GM12864 (cell line): ENCODE measurements around the gene TMEM167A.

Experiments
- DNase-seq: peaks from one replicate; pipeline ENCODE4 v3.0.0-alpha.2; 2011; ENCODE audit warnings: low read depth
- H3K4me3 ChIP-seq: 2 replicates; pipeline ENCODE4 v1.5.1; 2011; ENCODE audit warnings: mild to moderate bottlenecking, low read depth, low read length, control low read depth
- TF ChIP-seq, protein P1 (sequence below): IDR thresholded peaks from 2 replicates; pipeline ENCODE4 v1.5.1; 2011; ENCODE audit warnings: low read depth, mild to moderate bottlenecking, moderate library complexity, low read length, control low read depth, inconsistent platforms; ENCODE audit errors: missing control alignments

TMEM167A gene

DNA sequence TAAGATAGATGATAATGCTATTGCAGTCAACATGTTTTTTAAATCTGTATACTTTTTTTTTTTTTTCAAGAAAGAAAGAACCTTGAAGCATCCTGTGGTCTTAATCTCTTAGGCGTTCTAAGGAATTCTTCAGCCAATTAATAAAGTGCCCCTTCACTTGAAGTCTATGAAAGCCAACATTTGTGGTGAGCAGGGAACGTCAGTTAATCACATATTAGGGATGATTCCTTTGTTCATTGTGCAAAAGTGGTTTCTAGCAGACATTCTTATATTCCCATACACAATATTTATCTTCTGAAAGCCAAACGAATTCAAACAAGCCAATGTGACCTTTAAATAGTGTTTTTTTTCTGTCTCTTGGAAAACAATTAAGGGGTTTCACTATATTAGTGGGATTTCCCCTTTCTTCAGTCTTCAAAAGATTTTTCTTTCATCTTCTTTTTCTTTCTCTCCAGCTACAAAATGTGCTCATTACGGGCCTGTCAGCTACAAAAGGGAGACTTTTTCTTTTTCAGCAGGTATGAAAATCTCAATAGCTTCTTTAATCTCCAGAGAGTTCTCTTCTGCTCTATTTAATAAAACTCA is 40.1 kb downstream of the TMEM167A start:
- TF ChIP-seq, protein P1, sequence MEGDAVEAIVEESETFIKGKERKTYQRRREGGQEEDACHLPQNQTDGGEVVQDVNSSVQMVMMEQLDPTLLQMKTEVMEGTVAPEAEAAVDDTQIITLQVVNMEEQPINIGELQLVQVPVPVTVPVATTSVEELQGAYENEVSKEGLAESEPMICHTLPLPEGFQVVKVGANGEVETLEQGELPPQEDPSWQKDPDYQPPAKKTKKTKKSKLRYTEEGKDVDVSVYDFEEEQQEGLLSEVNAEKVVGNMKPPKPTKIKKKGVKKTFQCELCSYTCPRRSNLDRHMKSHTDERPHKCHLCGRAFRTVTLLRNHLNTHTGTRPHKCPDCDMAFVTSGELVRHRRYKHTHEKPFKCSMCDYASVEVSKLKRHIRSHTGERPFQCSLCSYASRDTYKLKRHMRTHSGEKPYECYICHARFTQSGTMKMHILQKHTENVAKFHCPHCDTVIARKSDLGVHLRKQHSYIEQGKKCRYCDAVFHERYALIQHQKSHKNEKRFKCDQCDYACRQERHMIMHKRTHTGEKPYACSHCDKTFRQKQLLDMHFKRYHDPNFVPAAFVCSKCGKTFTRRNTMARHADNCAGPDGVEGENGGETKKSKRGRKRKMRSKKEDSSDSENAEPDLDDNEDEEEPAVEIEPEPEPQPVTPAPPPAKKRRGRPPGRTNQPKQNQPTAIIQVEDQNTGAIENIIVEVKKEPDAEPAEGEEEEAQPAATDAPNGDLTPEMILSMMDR, result no peak
- H3K4me3 ChIP-seq, result no peak overlapping the region
- no peak for DNase-seq

GRCh38 chr5:83035373-83036100 is 41.7 kb downstream of the TMEM167A start:
- no peak overlapping the region for H3K4me3 ChIP-seq
- DNase-seq, result no peak
- TF ChIP-seq, protein P1, result no peak

DNA sequence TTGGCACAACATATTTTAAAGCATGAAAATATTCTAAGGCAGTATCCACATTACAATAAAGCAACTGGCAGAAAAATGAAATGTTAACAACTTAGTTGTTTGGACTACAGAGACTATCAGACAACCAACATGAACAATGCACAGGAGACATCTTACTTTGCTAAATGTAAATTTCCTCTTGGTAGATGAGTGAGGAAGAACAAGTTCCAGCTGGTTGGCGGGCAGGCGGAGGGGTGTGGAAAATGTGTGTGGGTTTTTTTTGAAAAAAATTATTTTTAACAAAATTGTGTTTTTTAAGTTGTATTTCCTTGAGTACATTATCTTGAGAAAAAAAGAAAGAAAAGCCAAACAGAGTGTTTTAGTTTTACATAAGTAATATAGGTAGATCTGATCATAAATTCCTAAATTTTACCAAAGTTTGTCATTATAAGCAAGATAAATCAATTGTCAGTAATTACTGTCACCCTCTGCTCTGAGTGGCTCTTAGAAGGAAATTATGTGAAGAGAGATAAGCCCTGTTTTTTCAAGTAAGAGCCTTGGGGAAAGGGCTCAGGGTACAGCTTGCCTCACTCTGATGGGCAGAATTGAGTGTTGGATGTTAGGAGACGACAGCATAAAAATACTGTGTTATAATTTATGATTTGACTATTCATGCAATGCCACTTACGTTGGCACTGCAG is 42.5 kb downstream of the TMEM167A start:
- no peak for DNase-seq
- no peak overlapping the region for H3K4me3 ChIP-seq
- TF ChIP-seq, protein P1, result no peak

DNA sequence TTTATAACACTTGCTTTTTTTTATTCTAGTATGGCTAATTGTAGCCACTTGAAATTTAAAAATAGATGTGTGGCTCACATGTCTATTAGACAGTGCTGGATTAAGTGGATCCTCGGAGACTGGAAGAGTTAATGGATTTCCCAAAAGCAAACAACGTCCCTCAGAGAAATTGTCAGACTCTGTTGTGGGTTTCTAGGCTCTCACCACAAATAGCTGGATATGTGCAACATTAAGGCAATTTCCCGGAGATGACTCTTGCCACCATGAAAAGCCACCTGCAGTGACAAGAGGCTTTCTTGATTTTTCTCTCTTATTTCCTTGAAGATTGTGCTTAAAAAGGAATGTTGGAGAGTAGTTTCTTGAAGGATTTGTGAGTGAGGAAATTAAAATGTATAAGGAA is 43.2 kb downstream of the TMEM167A start:
- no peak for DNase-seq
- TF ChIP-seq, protein P1, result no peak
- H3K4me3 ChIP-seq, result no peak overlapping the region

DNA sequence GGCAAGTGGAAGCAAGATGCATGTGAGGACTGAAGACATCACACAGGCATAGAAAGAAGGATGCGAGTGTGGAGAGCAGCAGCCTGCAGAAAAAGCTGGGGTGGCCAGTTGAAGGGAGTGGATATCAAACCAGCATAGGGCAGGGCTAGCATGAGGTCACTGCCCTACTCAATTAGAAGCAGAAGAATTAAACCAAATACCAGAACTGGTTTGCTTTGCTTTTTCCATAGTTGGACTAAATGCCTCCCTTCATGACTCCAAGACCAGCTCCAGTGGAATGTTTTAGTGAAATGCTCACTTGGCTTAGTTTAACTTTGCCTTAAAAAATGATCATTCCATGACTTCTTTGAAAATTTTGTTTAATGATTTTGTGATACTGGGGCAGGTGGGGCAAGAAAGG is 45.8 kb downstream of the TMEM167A start:
- TF ChIP-seq, protein P1, result no peak
- no peak for DNase-seq
- no peak overlapping the region for H3K4me3 ChIP-seq

GRCh38 chr5:83029912-83030311 is 47.3 kb downstream of the TMEM167A start:
- TF ChIP-seq, protein P1, result no peak
- DNase-seq, result no peak
- no peak overlapping the region for H3K4me3 ChIP-seq
